Dedifferentiated amniotic fluid mesenchymal stem cell (primary cell): ENCODE results near the gene ANGEL2.
"Not testable (repeated sequence)": the region's sequence is repeated elsewhere in the genome, so short reads cannot be mapped to it uniquely, and the experiment has no call there.

Experiments
- DNase-seq: peaks from one replicate; pipeline ENCODE4 v3.0.0-alpha.2; 2016; ENCODE audit errors: extremely low spot score

ANGEL2 gene

GRCh38 chr1:213015099-213016050, at the start of gene ANGEL2:
Gene ANGEL2, minus strand, starts transcription at chr1:213015867. Its CDS starts 196 bp downstream, at chr1:213015671.
- DNase-seq, result peak; percentile 98

- no peak for DNase-seq
Observed at GRCh38 chr1:213061263-213061662, 45.6 kb upstream of the ANGEL2 start.

DNA sequence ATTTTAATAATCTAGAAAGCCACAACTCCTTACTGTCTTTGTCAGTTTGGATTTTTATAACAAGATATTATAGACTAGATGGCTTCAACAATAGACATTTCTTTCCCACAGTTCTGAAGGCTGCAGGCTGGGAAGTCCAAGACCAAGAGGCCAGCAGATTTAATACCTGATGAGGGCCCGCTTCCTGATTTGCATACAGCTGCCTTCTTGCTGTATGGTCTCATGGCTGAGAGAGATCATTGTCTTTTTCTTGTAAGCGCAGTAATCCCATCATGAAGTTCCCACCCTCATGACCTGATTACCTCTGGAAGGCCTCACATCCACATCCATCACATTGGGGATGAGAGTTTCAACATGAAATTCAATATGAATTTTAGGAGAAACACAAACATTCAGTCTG, 45.2 kb upstream of the ANGEL2 start:
- DNase-seq, result no peak

- DNase-seq, result no peak
Observed at GRCh38 chr1:213057264-213058059, 41.8 kb upstream of the ANGEL2 start.

DNA sequence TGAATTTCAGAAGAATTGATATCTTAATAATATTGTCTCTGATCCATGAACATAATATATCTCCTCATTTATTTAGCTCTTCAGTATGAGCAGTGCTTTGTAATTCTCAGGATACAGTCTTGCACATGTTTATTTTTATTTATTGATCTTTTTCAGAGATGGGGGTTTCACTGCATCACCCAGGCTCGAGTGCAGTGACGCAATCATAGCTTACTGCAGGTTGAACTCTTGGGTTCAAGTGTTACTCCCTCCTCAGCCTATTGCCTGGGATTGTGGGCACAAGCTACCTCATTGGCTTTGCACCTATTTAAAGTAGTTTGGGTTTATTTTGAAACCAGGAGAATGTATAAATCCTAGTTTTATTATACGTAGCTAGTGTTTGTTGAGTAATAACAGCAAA, 40.1 kb upstream of the ANGEL2 start:
- no peak for DNase-seq

GRCh38 chr1:213054733-213055591, 39.3 kb upstream of the ANGEL2 start:
- DNase-seq, result peak; percentile 20

GRCh38 chr1:213054142-213054541, 38.5 kb upstream of the ANGEL2 start:
- DNase-seq, result no peak

GRCh38 chr1:213053455-213053854, 37.8 kb upstream of the ANGEL2 start:
- DNase-seq, result no peak

DNA sequence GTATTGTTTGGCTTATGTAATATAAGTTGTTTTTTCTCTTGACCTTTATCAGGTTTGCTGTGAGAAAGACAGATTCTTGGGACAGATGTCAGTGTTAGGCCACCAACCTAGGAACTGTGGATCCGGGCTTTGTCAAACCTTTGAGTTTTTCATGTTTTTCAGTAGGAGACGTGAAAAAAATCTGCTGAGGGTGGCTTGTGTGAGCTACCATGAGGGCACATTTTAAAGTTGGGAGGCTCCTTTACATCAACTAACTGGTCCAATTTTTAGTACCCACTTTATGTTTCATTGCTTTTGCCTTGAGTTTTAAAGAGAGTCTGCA, 36.2 kb upstream of the ANGEL2 start:
- no peak for DNase-seq

GRCh38 chr1:213051127-213051880, 35.6 kb upstream of the ANGEL2 start, which contains the start of gene RPS6KC1:
Gene RPS6KC1, plus strand, starts transcription at chr1:213051241. Its CDS starts 164 bp downstream, at chr1:213051405.
- peak; percentile 81 for DNase-seq

DNA sequence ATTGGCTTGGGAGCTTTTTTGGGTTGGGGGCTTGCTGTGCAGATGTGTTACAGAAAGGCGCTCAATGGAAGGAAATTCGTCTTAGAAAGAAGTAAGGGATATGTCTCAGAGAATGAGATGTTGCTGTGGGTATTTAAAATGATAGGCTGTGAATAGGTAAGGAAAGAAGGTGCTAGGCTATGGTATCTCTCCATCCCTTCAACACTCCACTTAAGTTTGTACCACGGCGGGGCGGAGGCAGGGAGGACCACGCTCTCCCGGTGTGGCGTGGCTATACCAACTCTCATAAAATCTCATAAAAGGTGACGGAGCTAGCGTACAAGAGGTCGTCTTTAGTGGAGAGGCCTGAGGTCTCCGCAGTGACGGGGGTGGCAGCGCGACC, 35.1 kb upstream of the ANGEL2 start:
- no peak for DNase-seq

DNA sequence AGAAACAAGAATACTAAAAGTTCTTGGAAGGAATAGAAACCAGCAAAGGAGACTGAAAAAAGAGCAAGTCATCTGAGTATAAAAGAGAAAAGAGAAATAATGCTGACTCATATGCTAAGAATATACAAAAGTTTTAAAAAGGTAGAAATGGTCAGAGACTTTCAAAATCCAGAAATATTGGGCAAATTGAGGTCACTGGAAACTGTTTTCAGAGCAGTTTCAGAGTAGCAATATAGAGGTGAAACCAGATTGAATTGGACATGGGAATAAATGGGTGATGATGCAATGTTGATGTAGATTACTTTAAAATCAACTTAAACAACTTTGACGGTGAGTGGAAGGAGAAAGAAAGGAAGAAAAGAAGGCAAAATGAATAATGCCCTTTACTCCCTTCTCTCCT, 33.6 kb upstream of the ANGEL2 start:
- no peak for DNase-seq

GRCh38 chr1:213045321-213046226, 29.9 kb upstream of the ANGEL2 start:
- DNase-seq, result not testable (repeated sequence)

- no peak for DNase-seq
Observed at GRCh38 chr1:213041443-213041842, 25.8 kb upstream of the ANGEL2 start.

DNA sequence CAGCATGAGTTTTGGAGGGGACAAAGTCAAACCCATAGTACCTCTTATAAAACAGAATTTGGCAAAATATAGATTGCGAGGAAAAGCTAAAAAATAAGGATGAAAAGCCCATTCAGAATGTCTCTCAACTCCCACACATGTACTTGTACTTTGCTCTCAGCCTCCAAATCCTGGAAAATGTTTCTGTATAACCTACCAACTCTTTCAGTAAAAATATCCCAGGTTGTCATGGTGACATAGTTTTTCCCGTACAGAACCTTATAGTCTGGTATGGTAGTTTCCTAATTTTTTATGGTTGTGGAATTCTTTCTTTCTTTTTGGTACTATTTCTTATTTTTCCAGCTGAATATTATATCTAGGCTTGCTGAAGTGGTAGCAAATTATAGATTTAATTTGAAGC, 19.9 kb upstream of the ANGEL2 start:
- DNase-seq, result no peak

DNA sequence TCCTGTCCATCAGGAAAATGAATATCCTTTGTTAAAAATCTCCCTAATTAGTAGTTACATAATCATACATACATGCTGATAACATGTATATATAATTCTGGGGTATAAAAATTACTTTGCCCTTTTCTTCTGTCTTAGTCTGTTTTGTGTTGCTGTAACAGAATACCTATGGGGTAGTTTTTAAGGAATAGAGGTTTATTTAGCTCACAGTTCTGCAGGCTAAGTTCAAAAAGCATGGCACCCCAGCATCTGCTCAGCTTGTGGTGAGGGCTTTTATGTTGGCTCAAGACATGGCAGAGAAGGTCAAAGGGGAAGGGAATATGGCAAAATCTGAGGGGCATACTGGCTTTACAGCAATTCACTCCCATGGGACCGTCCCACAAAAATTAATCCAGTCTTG, 19.0 kb upstream of the ANGEL2 start:
- DNase-seq, result no peak

- no peak for DNase-seq
Observed at GRCh38 chr1:213032651-213033050, 17.0 kb upstream of the ANGEL2 start.

GRCh38 chr1:213027024-213027423, 11.4 kb upstream of the ANGEL2 start:
- not testable (repeated sequence) for DNase-seq

DNA sequence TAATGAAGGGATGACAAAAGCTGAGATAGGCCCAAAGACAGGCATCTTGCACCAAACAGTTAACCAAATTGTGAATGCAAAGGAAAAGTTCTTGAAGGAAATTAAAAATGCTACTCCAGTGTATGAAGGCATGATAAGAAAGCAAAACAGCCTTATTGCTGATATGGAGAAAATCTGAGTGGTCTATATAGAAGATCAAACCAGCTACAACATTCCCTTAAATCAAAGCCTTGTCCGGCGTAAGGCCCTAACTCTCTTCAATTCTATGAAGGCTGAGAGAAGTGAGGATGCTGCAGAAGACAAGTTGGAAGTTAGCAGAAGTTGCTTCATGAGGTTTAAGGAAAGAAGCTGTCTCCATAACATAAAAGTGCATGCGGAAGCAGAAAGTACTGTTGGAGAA, 4.3 kb upstream of the ANGEL2 start:
- DNase-seq, result no peak

- no peak for DNase-seq
Observed at GRCh38 chr1:213019450-213019849, 3.8 kb upstream of the ANGEL2 start.
